MM.1S (cell line): ENCODE measurements around the gene ATP6V0B.

ENCODE experiments used
- DNase-seq: peaks from one replicate; pipeline ENCODE4 v3.0.0-alpha.2; 2015
- H2AFZ ChIP-seq: fragments of 300-600 bp; sonication (generic); 2 replicates; pipeline ENCODE4 v1.6.0; 2016; ENCODE audit warnings: antibody characterized with exemption, low read length
- H3F3A ChIP-seq: fragments of 300-600 bp; sonication (generic); 2 replicates; pipeline ENCODE4 v1.6.1; 2016; ENCODE audit warnings: mild to moderate bottlenecking, antibody characterized with exemption, low read length, moderate library complexity, mixed read lengths; ENCODE audit not compliant: insufficient read depth
- H3K27ac ChIP-seq: fragments of 300-600 bp; sonication (generic); 2 replicates; pipeline ENCODE4 v1.5.1; 2016; ENCODE audit warnings: mild to moderate bottlenecking, low read length
- H3K27me3 ChIP-seq: fragments of 300-600 bp; sonication (generic); replicated peaks from 2 replicates; pipeline ENCODE4 v1.6.0; 2016; ENCODE audit warnings: low read length; ENCODE audit not compliant: insufficient read depth
- H3K36me3 ChIP-seq: fragments of 300-600 bp; sonication (generic); replicated peaks from 2 replicates; pipeline ENCODE4 v1.6.1; 2016; ENCODE audit warnings: mild to moderate bottlenecking, low read length, mixed read lengths; ENCODE audit not compliant: insufficient read depth
- H3K4me1 ChIP-seq: fragments of 300-600 bp; sonication (generic); 2 replicates; pipeline ENCODE4 v1.6.1; 2016; ENCODE audit warnings: low read length, mixed read lengths
- H3K4me2 ChIP-seq: fragments of 300-600 bp; sonication (generic); 2 replicates; pipeline ENCODE4 v1.6.0; 2016; ENCODE audit warnings: low read depth, low read length
- H3K4me3 ChIP-seq: fragments of 300-600 bp; sonication (generic); 2 replicates; pipeline ENCODE4 v1.5.1; 2016; ENCODE audit warnings: low read length, mixed read lengths
- H3K79me2 ChIP-seq: fragments of 300-600 bp; sonication (generic); 2 replicates; pipeline ENCODE4 v1.6.1; 2016; ENCODE audit warnings: mixed run types, low read length, mixed read lengths
- H3K9ac ChIP-seq: fragments of 300-600 bp; sonication (generic); 2 replicates; pipeline ENCODE4 v1.6.1; 2016; ENCODE audit warnings: low read length, mixed read lengths
- H3K9me2 ChIP-seq: fragments of 300-600 bp; sonication (generic); replicated peaks from 2 replicates; pipeline ENCODE4 v1.6.1; 2016; ENCODE audit warnings: mild to moderate bottlenecking, low read length, mixed read lengths; ENCODE audit not compliant: insufficient read depth
- H3K9me3 ChIP-seq: fragments of 300-600 bp; sonication (generic); replicated peaks from 2 replicates; pipeline ENCODE4 v1.6.1; 2016; ENCODE audit warnings: mild to moderate bottlenecking, low read length, mixed read lengths; ENCODE audit not compliant: insufficient read depth
- H4K20me1 ChIP-seq: fragments of 300-600 bp; sonication (generic); 2 replicates; pipeline ENCODE4 v1.6.1; 2016; ENCODE audit warnings: mild to moderate bottlenecking, low read length, moderate library complexity, mixed read lengths; ENCODE audit not compliant: insufficient read depth
- CTCF ChIP-seq: fragments of 300-600 bp; sonication (generic); IDR thresholded peaks from 2 replicates; pipeline ENCODE4 v1.5.1; 2016; ENCODE audit warnings: antibody characterized with exemption, low read length, mixed read lengths
- EZH2 ChIP-seq: fragments of 300-600 bp; sonication (generic); optimal IDR thresholded peaks from 2 replicates; pipeline ENCODE3; 2017; ENCODE audit warnings: low read depth, mild to moderate bottlenecking, antibody characterized with exemption, low read length, mixed read lengths
- EZH2phosphoT487 ChIP-seq: fragments of 300-600 bp; sonication (generic); IDR thresholded peaks from 2 replicates; pipeline ENCODE4 v1.6.1; 2018; ENCODE audit warnings: antibody characterized with exemption, low read length

ATP6V0B gene

GRCh38 chr1:43970502-43970901 lies 4.3 kb upstream of the ATP6V0B start:
- H3K9me2 ChIP-seq = no peaks in the 10 kb centered on the region
- H3K36me3 ChIP-seq = no peaks in the 10 kb centered on the region

GRCh38 chr1:43970911-43971310 lies 3.8 kb upstream of the ATP6V0B start:
- Histone ChIP-seq H3K27ac (no peak overlapping the region), H3K4me3 (peak overlapping the region; percentile 99), H3K9ac (peak overlapping the region; percentile 88; the same call in 1 of the 2 replicates), H3K9me2 (no peaks in the 10 kb centered on the region), H3K79me2 (peaks cover 33% of the 10 kb centered on the region), H2AFZ (no peak overlapping the region), H3K4me2 (peak overlapping the region; percentile 99), H3K36me3 (no peaks in the 10 kb centered on the region), H3K9me3 (no peaks in the 10 kb centered on the region), H3K4me1 (peaks cover 22% of the 10 kb centered on the region), H3F3A (peaks cover 14% of the 10 kb centered on the region), H4K20me1 (no peaks in the 10 kb centered on the region), H3K27me3 (no peaks in the 10 kb centered on the region)
- TF ChIP-seq EZH2phosphoT487 (no peak), CTCF (no peak), EZH2 (no peak)
- DNase-seq = no peak

More at GRCh38 chr1:43970502-43970901, 4.3 kb upstream of the ATP6V0B start:
- Histone ChIP-seq H3K4me1 (peaks cover 20% of the 10 kb centered on the region), H3K27ac (no peak overlapping the region), H3K27me3 (no peaks in the 10 kb centered on the region), H3F3A (peaks cover 14% of the 10 kb centered on the region), H4K20me1 (no peaks in the 10 kb centered on the region), H3K79me2 (peaks cover 29% of the 10 kb centered on the region), H3K4me2 (peak overlapping the region; percentile 99), H2AFZ (peak overlapping the region; percentile 92; the same call in 1 of the 2 replicates), H3K4me3 (peak overlapping the region; percentile 99), H3K9me3 (no peaks in the 10 kb centered on the region), H3K9ac (peak overlapping the region; percentile 88)
- TF ChIP-seq EZH2 (no peak), CTCF (no peak), EZH2phosphoT487 (no peak)
- DNase-seq = no peak

- Histone ChIP-seq H3K4me2 (peak overlapping the region; percentile 99), H3K4me1 (peaks cover 27% of the 10 kb centered on the region), H3K4me3 (no peak overlapping the region), H3K9me3 (no peaks in the 10 kb centered on the region), H3F3A (peaks cover 14% of the 10 kb centered on the region), H3K9me2 (no peaks in the 10 kb centered on the region), H3K9ac (no peak overlapping the region), H3K79me2 (peaks cover 38% of the 10 kb centered on the region), H3K36me3 (no peaks in the 10 kb centered on the region), H3K27ac (no peak overlapping the region), H2AFZ (no peak overlapping the region), H4K20me1 (peaks cover 3% of the 10 kb centered on the region; the same call in 1 of the 2 replicates), H3K27me3 (no peaks in the 10 kb centered on the region)
- no peak for DNase-seq
- no peak for TF ChIP-seq CTCF
- no peak for TF ChIP-seq EZH2phosphoT487
- TF ChIP-seq EZH2 = no peak
Measured at GRCh38 chr1:43971336-43971980, 3.3 kb upstream of the ATP6V0B start.
